IMR-90 (cell line): ENCODE data around the gene ING3. TPM values are rescaled to one million over a fixed set of nuclear protein-coding genes. Genes with fewer than 3 reads are reported as not detected.

Experiments used
- ATAC-seq: fragments of 200-7000 bp; cut with Tn5 transposase; 2 replicates; pipeline ENCODE4 v1.9.1; 2020; ENCODE audit warnings: low read depth, mild to moderate bottlenecking, moderate library complexity
- BruUV-seq: library from RNA; stranded (reverse); fragments of 400-500 nt; replicated peaks from 2 replicates; lab custom pipeline; 2021; lab: Mats Ljungman, UMichigan
- CTCF ChIA-PET: fragments of 300-600 bp; formaldehyde crosslinking; extraction: SDS; loops from one replicate; lab custom pipeline; 2021; ENCODE audit warnings: antibody characterized with exemption; lab: Yijun Ruan, JAX
- POLR2A ChIA-PET: fragments of 300-600 bp; sonication (Branson Sonifier 250); formaldehyde crosslinking; loops from one replicate; lab custom pipeline; 2022; ENCODE audit warnings: antibody characterized with exemption; ENCODE audit not compliant: unreplicated experiment; lab: Charles Lee
- DNase-seq: peaks from one replicate; pipeline ENCODE4 v3.0.0; 2013
- H2AFZ ChIP-seq: replicated peaks from 2 replicates; pipeline ENCODE3; 2013; ENCODE audit warnings: low read length, mild to moderate bottlenecking; ENCODE audit not compliant: poor library complexity
- H2AK5ac ChIP-seq: 2 replicates; pipeline ENCODE4 v1.6.1; 2013; ENCODE audit warnings: low read depth, low read length, inconsistent platforms
- H2AK9ac ChIP-seq: replicated peaks from 2 replicates; pipeline ENCODE3; 2013; ENCODE audit warnings: mild to moderate bottlenecking, low read depth, low read length, moderate library complexity; ENCODE audit not compliant: poor library complexity
- H2BK120ac ChIP-seq: 2 replicates; pipeline ENCODE4 v1.6.1; 2013; ENCODE audit warnings: low read depth, low read length, inconsistent platforms
- H2BK15ac ChIP-seq: 3 replicates; pipeline ENCODE4 v1.6.1; 2013; ENCODE audit warnings: low read depth, low read length, inconsistent platforms
- H2BK20ac ChIP-seq: 2 replicates; pipeline ENCODE4 v1.6.1; 2013; ENCODE audit warnings: low read depth, mild to moderate bottlenecking, inconsistent platforms, low read length, moderate library complexity
- H2BK5ac ChIP-seq: 2 replicates; pipeline ENCODE4 v1.6.1; 2013; ENCODE audit warnings: mild to moderate bottlenecking, low read depth, low read length, inconsistent platforms; ENCODE audit not compliant: poor library complexity, severe bottlenecking
- H3K14ac ChIP-seq: replicated peaks from 2 replicates; pipeline ENCODE4 v1.6.1; 2013; ENCODE audit warnings: low read depth, low read length, inconsistent platforms
- H3K18ac ChIP-seq: 2 replicates; pipeline ENCODE4 v1.6.1; 2013; ENCODE audit warnings: low read depth, low read length, control low read depth
- H3K23ac ChIP-seq: 2 replicates; pipeline ENCODE4 v1.6.1; 2013; ENCODE audit warnings: low read depth, low read length, inconsistent platforms
- H3K27ac ChIP-seq: 2 replicates; pipeline ENCODE4 v1.5.1; 2013; ENCODE audit warnings: mild to moderate bottlenecking, control low read depth, low read length; ENCODE audit not compliant: insufficient read depth
- H3K27me3 ChIP-seq: 2 replicates; pipeline ENCODE4 v1.6.1; 2013; ENCODE audit warnings: low read length; ENCODE audit not compliant: control insufficient read depth, insufficient read depth
- H3K36me3 ChIP-seq: 2 replicates; pipeline ENCODE4 v1.6.1; 2013; ENCODE audit warnings: low read length, mixed read lengths; ENCODE audit not compliant: control insufficient read depth, insufficient read depth
- H3K4ac ChIP-seq: 2 replicates; pipeline ENCODE4 v1.6.1; 2013; ENCODE audit warnings: low read depth, low read length, inconsistent platforms
- H3K4me1 ChIP-seq: 2 replicates; pipeline ENCODE4 v1.6.1; 2013; ENCODE audit warnings: low read length, mixed read lengths; ENCODE audit not compliant: control insufficient read depth, insufficient read depth
- H3K4me2 ChIP-seq: 2 replicates; pipeline ENCODE4 v1.6.1; 2013; ENCODE audit warnings: low read depth, mild to moderate bottlenecking, control low read depth, low read length, moderate library complexity
- H3K4me3 ChIP-seq: 2 replicates; pipeline ENCODE4 v1.5.1; 2013; ENCODE audit warnings: low read depth, mild to moderate bottlenecking, control low read depth, low read length, moderate library complexity; ENCODE audit not compliant: insufficient read depth
- H3K56ac ChIP-seq: 2 replicates; pipeline ENCODE4 v1.6.1; 2013; ENCODE audit warnings: low read length, inconsistent platforms; ENCODE audit not compliant: insufficient read depth; ENCODE audit errors: extremely low read depth
- H3K79me1 ChIP-seq, 2 experiments: 2 replicates each; pipeline ENCODE4 v1.6.1; 2013; ENCODE audit warnings: low read length in 2 of 2, inconsistent platforms in 1 of 2, low read depth in 1 of 2
- H3K9ac ChIP-seq: 2 replicates; pipeline ENCODE4 v1.6.1; 2013; ENCODE audit warnings: low read depth, low read length, control low read depth
- H3K9me1 ChIP-seq: 2 replicates; pipeline ENCODE4 v1.6.1; 2013; ENCODE audit warnings: low read length, inconsistent platforms; ENCODE audit not compliant: insufficient read depth
- H3K9me3 ChIP-seq: 2 replicates; pipeline ENCODE4 v1.6.1; 2013; ENCODE audit warnings: low read length; ENCODE audit not compliant: control insufficient read depth, insufficient read depth
- H4K20me1 ChIP-seq: 2 replicates; pipeline ENCODE4 v1.6.1; 2013; ENCODE audit warnings: low read length, inconsistent platforms; ENCODE audit not compliant: insufficient read depth
- H4K5ac ChIP-seq: 2 replicates; pipeline ENCODE4 v1.6.1; 2013; ENCODE audit warnings: mild to moderate bottlenecking, low read depth, low read length, control low read depth
- H4K8ac ChIP-seq, 2 experiments: 2 replicates each; pipeline ENCODE4 v1.6.1; 2013; ENCODE audit warnings: low read depth in 2 of 2, low read length in 2 of 2, control low read depth in 1 of 2, inconsistent platforms in 1 of 2
- H4K91ac ChIP-seq: 2 replicates; pipeline ENCODE4 v1.6.1; 2013; ENCODE audit warnings: low read depth, low read length, inconsistent platforms; ENCODE audit not compliant: insufficient read depth
- BHLHE40 ChIP-seq: fragments of 150-350 bp; IDR thresholded peaks from 2 replicates; pipeline ENCODE4 v1.6.1; 2016; ENCODE audit warnings: mild to moderate bottlenecking, low read depth, low read length
- MAFK ChIP-seq: IDR thresholded peaks from 2 replicates; pipeline ENCODE4 v1.6.1; 2012; ENCODE audit warnings: low read depth, low read length, improper control_type of control experiment
- POLR2A ChIP-seq: IDR thresholded peaks from 2 replicates; pipeline ENCODE4 v1.6.1; 2012; ENCODE audit warnings: mild to moderate bottlenecking, low read depth, low read length
- RFX5 ChIP-seq: IDR thresholded peaks from 2 replicates; pipeline ENCODE4 v1.8.0; 2012; ENCODE audit warnings: low read depth, mild to moderate bottlenecking, low read length, moderate library complexity
- USF2 ChIP-seq: fragments of 150-350 bp; IDR thresholded peaks from 2 replicates; pipeline ENCODE4 v1.6.1; 2017; ENCODE audit warnings: mild to moderate bottlenecking, antibody characterized with exemption, low read length, low read depth
- WGBS, 2 experiments: methylation state at CpG; one replicate each; pipeline versions ENCODE4 v1.1.5 to v1.1.7; 2013; ENCODE audit warnings: missing lambda C conversion rate in 2 of 2; ENCODE audit not compliant: insufficient read length in 1 of 2; ENCODE audit errors: extremely low coverage in 2 of 2; 5-methylcytosine and 5-hydroxymethylcytosine counted together
- dilution Hi-C: fragments of 300-500 bp; cut with HindIII; formaldehyde crosslinking; loops from one replicate; pipeline ENCODE4 v1.14.3; 2018; ENCODE audit warnings: low sequenced_read_pairs; ENCODE audit not compliant: unreplicated experiment
- in situ Hi-C: fragments of 300-500 bp; cut with MboI; formaldehyde crosslinking; loops from 3 replicates; pipeline ENCODE4 v1.14.3; 2019; ENCODE audit warnings: low sequenced_read_pairs, inconsistent platforms, mixed read lengths
- intact Hi-C: fragments of 100-400 bp; cut with micrococcal nuclease; formaldehyde crosslinking; loops from 2 replicates; pipeline ENCODE4 v1.10.0; 2022
- polyA plus RNA-seq, 3 experiments: library from polyadenylated mRNA; depleted of rRNA; stranded (reverse); fragments of >200 nt; gene quantifications; 2 replicates each; pipeline ENCODE4 v1.2.3, GENCODE V29; 2012; ENCODE audit warnings: low replicate concordance in 1 of 3
- total RNA-seq: library from RNA; depleted of rRNA; stranded (reverse); fragments of >200 nt; gene quantifications from 2 replicates; pipeline ENCODE4 v1.2.3, GENCODE V29; 2012

Gene ING3
- total and polyA plus RNA-seq, 2 of the 4 experiments (the other 2 are of a cell fraction), result 7.2 to 11.3 TPM

GRCh38 chr7:120985839-120986238 lies 35.3 kb downstream of the ING3 start:
- Histone ChIP-seq H3K36me3 (no peaks in the 10 kb centered on the region), H2AK5ac (no peak overlapping the region)
- no CpG with 5 or more reads among the region's 2 CpGs for WGBS, 2 experiments

More at GRCh38 chr7:120985839-120986238, 35.3 kb downstream of the ING3 start:
- Histone ChIP-seq H3K4me2 (no peak overlapping the region), H3K4ac (no peak overlapping the region), H3K14ac (no peak overlapping the region), H3K9me3 (no peaks in the 10 kb centered on the region), H3K18ac (no peak overlapping the region), H3K27ac (no peak overlapping the region), H3K79me1 (peaks cover 4 to 9% of the 10 kb centered on the region in 2 experiments; a peak in 2 of 4 replicates), H3K4me3 (no peak overlapping the region), H3K23ac (no peak overlapping the region), H3K56ac (no peak overlapping the region), H4K5ac (no peak overlapping the region), H3K27me3 (no peaks in the 10 kb centered on the region), H3K4me1 (peaks cover 5% of the 10 kb centered on the region), H3K9ac (no peak overlapping the region), H2AK9ac (no peak overlapping the region), H4K8ac (no peak overlapping the region), H4K20me1 (no peaks in the 10 kb centered on the region; the same call in 1 of the 2 replicates), H2BK5ac (no peak overlapping the region), H2BK20ac (no peak overlapping the region), H2BK15ac (no peak overlapping the region), H2AFZ (no peak overlapping the region), H3K9me1 (0 out of 2 replicates have a peak, but pooled peaks cover 2% of the 10 kb centered on the region), H2BK120ac (no peak overlapping the region), H4K91ac (no peak overlapping the region)
- ChIA-PET POLR2A (no interaction called here), CTCF (interaction anchor here (1.6 kb wide), 1 partner anchor 96 kb away, joined by 6 read pairs; no protein-coding TSS in a partner anchor)
- dilution Hi-C loops, result loop anchor here (25.0 kb wide), 1 partner anchor 101 kb away; no protein-coding TSS in a partner anchor
- intact Hi-C loops, result loop anchor here (5.0 kb wide), 2 partner anchors 351 to 561 kb away; no protein-coding TSS in a partner anchor
- DNase-seq (no peak), ATAC-seq (no peak)
- in situ Hi-C loops, result loop anchor here (25.0 kb wide), 1 partner anchor 351 kb away; the partner anchor contains the start of gene WNT16
- TF ChIP-seq RFX5 (no peak), POLR2A (no peak), MAFK (no peak), BHLHE40 (no peak), USF2 (no peak)
- no TSS peak for BruUV-seq
